Dermis microvascular lymphatic vessel endothelial cell (primary cell): ENCODE data around the gene C20orf144. TPM values are rescaled to one million over a fixed set of nuclear protein-coding genes. Genes with fewer than 3 reads are reported as not detected.

ENCODE experiments used
- DNase-seq, 2 donors: peaks; one replicate each; pipeline versions ENCODE4 v3.0.0 to v3.0.0-alpha.2; 2010; ENCODE audit warnings: low read depth in 2 of 2
- total RNA-seq: library from RNA; depleted of rRNA; stranded (reverse); fragments of >200 nt; gene quantifications from 2 replicates; pipeline ENCODE4 v1.2.1, GENCODE V29; 2014

The C20orf144 gene
- total RNA-seq, 1 donor from 2014 or later = under 0.01 TPM

DNA sequence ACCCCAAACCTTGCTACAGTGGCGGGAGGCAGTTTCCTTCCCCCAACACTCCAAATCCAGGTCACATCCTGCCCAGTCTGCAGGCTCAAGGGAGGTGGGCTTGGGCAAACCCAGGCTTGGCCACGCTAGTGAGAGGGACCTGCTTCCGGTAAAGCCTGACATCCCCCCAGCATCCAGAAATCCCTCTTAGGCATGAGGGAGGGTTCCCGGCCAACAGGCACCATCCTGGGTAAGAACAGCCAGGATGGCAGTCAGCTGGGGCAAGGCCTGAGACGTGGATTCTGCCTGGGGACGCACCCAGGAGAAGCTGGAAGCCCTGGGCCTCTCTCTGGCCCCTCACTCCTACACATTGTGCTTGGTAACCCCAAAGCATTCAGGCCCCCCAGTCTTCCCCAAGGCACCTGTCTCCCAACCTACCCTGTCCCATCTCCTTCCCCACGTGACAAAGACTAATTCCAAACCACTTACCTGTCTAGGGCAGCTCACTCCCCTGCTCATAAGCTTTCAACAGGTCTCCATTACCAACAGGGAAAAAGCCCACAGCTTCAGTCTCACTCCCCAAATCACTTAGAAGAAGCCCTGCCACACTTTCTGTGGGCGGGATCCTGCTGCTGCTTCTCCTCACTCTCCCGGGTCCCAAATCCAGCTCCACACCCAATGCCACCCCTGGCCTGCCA is 2.1 kb downstream of the C20orf144 start:
- no peak for DNase-seq

DNA sequence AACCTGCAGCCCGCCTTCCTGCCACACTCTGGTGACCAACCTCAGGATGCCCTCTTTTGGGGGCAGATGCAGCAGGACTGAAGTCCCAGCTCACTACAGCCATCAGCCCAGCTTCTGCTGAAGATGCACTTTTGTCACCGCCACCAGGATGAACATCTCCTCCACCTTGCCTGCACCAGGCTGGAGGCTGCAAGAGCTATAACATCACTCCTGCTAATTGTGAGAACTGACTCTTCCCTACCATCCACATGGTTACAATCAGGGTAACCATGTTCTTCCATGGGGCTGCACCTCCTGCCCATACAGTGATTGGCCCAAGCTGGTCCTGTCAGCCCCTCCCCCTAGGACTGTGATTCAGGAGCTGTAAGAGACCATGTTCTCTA is 2.6 kb downstream of the C20orf144 start:
- no peak for DNase-seq

GRCh38 chr20:33666293-33667244 is 4.4 kb downstream of the C20orf144 start, which contains the start of gene ACTL10:
Gene ACTL10, plus strand, starts transcription at chr20:33666943. Its CDS starts 555 bp downstream, at chr20:33667498.
- DNase-seq = peak; percentile 75 to 97

- DNase-seq = no peak
Observed at GRCh38 chr20:33667245-33667675, 5.1 kb downstream of the C20orf144 start.

DNA sequence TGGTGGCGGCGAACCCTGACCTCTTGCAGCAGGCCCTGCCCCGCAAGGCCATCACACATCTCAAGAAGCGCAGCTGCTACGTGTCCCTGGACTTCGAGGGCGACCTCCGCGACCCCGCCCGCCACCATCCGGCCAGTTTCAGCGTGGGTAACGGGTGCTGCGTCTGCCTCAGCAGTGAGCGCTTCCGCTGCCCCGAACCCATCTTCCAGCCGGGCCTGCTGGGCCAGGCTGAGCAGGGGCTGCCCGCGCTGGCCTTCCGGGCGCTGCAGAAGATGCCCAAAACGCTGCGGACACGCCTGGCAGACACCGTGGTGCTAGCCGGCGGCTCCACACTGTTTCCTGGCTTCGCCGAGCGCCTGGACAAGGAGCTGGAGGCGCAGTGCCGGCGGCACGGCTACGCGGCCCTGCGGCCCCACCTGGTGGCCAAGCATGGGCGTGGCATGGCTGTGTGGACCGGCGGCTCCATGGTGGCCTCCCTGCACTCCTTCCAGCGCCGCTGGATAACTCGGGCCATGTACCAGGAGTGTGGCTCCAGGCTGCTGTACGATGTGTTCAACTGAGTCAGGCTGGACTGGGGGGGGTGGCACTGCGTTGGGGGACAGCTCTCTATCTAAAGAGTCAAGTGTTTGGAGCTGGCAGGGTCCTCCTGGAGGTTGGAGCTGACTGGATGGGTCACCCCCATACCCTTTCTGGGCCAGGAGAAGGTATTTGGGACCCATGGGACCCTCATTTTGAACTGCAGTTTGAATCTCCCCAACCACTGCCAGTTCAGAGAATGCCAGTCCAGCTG is 5.7 kb downstream of the C20orf144 start:
- DNase-seq = peak in 1 of 2 donors; percentile 81

DNA sequence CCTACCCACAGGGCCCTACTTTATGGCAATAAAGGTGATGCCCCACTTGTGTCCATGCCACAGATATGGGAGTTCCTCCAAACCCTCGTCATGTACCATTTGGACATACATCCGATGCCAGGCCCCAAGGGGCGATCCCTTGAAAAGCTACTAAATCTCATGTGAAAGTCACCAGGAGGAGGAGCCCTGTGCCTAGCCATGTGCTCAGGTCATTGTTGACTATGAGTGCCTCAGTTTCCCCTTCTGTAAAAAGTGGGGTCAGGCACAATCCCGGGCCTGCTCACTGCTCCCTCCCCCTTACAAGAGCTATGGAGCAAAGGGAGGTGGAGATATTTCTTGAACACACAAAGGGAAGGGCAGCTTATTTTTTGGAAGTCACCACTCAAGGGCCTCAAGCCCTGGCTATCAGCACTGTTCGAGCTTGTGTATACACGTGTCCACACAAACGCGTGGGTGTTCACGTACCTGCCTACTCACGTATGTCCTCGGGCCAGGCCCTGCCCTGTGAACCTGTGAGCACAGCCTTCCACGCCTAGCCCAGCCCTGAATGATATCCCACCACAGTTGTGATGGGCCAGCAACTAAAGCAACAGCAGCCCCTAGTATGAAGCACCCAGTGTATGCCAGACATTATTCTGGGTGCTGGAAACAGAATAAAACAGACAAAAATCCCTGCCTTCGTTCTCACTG is 6.5 kb downstream of the C20orf144 start:
- DNase-seq = no peak

- no peak for DNase-seq
Observed at GRCh38 chr20:33669224-33669623, 7.1 kb downstream of the C20orf144 start.

- DNase-seq = no peak
Observed at GRCh38 chr20:33669873-33670640, 7.9 kb downstream of the C20orf144 start.

DNA sequence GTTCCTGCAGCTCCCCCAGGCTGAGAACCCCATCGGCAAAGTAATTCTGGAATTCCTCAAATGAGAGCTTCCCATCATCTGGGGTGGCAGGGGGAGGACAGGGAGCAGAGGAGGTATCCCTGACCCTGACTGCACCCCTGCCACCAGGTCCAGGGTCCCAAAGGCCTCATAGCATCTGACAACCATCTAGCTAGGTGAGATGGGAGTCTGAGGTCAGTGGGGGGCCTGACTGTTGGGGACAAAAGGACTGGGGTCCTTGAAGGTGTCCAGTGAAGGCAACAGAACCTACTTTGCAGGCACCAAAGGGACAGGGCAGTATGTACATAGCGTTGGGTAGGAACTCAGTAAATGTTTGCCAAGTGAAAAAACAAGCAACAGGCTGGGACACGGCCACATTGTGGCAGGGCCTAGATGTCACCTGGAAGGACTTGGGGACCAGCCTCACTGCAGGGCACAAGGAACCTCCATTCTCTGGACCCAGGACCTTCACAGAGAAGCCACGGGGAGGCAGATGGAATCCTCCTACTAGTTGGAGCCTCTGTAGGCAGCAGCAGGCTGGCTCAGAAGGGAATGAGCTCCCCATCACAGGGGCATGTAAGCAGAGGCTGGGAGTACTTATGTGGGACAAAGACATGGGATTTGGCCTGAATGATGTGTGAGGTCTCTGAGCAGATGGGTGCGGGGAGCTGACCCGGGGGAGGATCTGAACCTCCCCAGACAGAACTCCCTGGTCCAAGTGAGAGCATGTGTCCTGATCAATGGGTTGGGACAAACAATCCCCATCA is 8.8 kb downstream of the C20orf144 start:
- DNase-seq = no peak

GRCh38 chr20:33671573-33672288 is 9.6 kb downstream of the C20orf144 start:
- no peak for DNase-seq

- no peak for DNase-seq
Observed at GRCh38 chr20:33672426-33673113, 10.4 kb downstream of the C20orf144 start.

- DNase-seq = no peak
Observed at GRCh38 chr20:33673114-33673409, 10.9 kb downstream of the C20orf144 start.

- DNase-seq = no peak
Observed at GRCh38 chr20:33673410-33674293, 11.5 kb downstream of the C20orf144 start.

DNA sequence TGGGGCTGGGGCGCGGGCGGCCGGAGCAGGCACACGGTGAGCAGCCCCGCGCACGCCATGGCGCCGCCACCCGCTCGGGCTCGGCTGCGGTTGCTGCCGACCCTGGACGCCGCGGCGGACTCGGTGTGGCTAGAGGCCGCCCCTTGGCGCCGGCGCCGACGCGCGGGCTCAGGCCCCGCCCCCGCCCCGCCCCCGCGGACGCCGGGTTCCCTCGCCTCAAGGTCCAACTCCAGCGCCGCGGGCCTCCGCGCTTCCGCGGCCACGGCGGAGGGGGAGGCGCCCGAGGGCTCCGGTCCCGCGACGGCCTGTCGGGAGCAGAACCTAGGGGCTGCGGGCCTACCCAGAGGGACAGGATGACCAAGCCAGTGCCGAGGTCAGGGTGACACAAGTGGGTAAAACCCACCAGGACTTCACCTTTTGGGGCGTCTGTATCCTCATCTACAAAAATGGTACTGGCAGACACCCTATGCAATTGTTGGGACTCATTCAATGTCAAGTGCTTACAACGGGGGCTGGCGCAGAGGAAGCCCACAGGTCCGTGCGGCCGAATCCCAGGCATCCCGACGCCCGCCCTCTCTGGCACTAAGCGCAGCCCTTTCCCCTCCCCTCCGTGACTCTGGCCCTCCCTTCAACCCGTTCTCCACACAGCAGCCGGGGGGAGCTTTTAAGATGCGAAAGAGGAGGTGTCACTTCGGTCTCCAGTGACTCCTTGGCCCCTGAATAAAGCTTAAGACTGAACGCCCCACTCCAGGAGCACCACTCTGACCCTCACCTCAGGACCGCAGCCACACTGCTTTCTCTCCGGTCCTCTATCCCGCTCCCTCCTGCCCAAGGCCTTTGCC is 12.4 kb downstream of the C20orf144 start, which contains the start of gene NECAB3:
Gene NECAB3, minus strand, starts transcription at position 135 of the 842 bp plus-strand sequence. Its CDS starts 76 bp downstream, at position 59.
- peak in 1 of 2 donors; percentile 81 for DNase-seq

DNA sequence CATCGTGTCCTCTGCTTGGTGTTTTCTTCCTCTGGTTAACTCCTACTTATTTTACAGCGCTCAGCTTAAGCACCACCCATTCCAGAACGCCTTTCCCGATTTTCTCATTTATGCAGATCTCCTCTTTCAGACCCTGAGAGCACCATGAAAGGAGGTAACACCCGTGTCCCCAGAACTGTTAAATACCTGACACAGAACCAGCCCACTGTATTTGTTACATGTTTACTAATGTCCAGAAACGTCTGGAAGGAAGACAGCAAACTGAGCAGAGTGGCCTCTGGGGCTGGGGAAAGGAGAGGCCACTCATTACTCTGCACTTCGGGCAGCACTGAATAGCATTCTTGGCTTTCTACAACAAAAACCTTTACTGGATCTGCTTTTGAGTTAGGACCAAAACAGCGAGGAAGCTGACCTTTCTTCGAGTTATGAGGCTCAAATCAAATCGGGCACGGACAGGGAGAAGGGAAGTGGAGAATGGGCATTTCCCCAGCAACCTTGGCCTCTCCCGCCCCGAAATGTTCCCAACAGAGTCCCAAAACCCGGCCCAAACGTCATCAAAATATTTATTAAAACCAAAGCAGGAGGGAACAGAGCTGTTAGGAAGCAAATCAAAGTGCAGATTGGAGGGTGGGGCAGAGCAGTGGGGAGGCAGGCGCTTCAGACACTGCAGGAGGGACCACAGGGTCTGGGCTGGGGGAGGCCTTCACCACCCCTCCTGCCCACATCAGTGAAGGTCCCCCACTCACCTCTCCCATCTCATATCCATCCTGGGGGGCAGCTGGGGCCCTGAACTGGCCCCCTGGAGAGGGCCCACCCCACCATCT is 13.2 kb downstream of the C20orf144 start:
- no peak for DNase-seq
